Activated T-cell treated with anti-CD3 and anti-CD28 coated beads, Interleukin-2, amount 50 U/mL, for 1 hour (primary cell): ENCODE data around the gene CFAP54.
"Not testable (repeated sequence)": the region's sequence is repeated elsewhere in the genome, so short reads cannot be mapped to it uniquely, and the experiment has no call there.

Experiments used
- DNase-seq: peaks from one replicate; pipeline ENCODE4 v3.0.0-alpha.2; 2020

CFAP54 gene

DNA sequence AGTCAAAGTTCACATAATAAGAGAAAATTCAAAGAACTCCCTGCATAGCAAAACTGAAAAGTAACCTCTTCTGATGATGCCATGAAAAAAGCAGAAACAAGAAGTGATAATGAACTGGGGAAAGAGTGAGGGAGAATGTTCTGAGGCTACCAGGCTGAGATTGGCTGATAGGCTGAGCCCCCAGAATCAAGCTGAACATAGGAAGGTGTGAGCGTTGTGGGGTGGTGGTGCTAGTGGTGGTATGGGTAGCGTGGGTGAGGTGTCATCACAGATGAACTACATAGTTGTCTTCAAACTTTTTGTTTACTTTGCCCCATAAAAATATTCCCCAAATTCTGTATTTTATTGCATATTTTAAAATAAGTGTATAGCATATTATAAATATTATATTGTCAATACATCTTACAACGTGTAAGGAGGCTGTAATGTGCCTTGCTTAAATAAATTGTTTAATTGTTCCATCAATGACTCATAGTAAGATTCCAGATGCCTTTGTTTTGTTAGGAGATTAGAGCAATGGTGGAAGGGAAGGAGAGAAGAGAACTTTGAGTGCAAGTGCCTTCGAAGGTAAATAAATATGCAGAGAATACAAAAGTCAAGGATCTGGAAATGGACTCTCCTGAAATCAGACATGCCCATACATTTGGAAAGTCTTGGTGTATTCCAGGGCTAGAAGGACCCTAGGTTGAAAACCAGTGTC is 15.8 kb upstream of the CFAP54 start:
- DNase-seq, result no peak

DNA sequence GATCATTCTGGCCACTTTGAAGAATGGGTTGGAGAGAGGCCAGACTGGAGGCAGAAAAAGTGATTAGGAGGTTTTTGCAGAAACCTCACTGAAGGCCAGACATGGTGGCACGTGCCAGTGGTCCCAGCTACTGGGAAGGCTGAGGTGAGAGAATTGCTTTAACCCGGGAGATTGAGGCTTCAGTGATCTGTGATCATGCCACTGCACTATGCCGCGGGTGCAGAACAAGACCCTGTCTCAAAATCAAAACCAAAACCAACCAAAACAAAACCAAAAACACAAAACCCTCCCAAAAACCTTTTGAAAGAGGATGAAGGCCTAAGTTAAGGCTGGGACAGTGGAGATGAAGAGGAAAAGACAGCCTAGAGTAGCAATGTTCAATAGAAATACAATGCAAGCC is 15.2 kb upstream of the CFAP54 start:
- no peak for DNase-seq

DNA sequence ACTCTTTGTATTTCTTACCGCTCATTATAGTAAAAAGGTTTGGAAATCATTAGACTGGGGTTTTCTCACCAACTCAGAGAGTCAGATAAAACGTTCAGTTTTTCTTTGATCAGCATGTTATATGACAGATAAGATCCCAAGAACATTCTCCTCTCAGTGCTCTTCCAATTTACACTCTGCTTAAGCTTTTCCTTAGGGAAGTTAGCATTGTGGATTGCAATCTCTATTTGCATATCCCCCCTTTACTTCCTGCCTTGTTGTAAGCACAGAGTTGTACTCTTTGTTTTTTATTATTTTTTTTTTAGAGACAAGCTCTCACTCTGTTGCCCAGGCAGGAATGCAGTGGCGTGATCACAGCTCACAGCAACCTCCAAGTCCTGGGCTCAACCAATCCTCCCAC is 11.4 kb upstream of the CFAP54 start:
- no peak for DNase-seq

DNA sequence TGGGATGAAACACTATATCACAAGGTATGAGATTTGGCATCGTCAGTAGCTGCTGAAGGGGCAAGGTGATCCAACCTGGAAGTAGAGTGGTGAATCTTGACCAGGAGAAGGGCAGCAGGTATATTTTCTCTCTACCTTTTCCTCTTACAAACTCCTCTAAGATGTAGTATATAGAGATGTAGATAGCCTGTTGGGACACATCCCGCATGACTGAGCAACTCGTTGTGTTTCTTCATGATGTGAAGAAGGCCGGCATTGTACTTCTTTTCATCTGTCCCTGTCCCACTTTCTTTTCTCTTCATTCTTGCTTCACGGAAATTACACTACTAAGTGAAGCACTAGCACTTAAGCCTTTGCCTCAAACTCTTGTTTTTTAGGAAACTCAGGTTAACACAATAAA is 7.3 kb upstream of the CFAP54 start:
- DNase-seq, result no peak

DNA sequence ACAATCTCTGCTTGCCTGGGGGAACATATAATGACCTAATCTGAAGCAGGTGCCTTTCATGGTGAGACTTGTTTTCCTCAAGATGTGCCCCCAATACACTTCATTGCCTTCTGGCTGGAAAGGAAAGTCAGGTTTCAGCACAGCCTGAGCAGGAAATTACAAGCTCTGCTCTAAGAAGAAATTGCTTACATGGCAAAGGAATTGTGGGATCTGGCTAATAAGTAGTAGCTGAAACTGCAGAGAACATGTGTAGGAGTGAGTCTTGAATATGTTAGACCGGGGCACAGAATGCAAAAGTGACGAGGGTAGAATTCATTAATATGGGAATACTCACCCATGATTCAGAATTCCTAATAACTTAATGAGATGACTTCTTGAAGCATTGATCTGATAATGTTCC is 6.3 kb upstream of the CFAP54 start:
- no peak for DNase-seq

DNA sequence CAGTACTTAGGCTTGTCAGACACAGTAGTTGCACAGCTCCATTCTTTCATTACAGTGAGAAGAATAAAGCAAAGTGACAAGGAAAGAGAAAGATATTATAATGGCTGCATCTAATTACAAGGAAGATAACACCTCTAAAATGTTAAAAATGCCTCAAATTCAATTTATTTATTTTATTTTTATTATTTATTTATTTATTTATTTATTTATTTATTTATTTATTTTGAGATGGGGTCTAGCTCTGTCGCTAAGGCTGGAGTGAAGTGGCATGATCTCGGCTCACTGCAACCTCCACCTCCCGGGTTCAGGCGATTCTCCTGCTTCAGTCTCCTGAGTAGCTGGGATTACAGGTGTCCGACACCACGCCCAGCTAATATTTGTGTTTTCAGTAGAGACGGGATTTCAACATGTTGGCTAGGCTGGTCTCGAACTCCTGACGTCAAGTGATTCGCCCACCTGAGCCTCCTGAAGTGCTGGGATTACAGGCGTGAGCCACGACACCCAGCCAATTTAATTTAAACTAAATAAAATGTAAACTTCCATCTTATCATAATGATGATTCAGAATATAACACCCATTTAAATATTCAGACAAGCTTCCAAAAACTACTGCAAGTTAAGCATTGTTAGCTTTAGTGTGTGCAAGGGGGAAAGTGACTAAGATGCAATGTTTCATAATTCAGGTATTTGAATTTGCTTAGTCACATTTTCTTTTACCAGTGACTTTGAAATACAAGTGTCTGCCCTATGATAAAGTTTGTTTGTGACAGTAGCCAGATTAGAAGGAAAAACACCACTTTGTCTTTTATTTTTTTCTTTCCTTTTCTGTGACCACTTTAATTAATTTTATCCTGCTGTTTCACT is 2.4 kb upstream of the CFAP54 start:
- DNase-seq, result no peak

DNA sequence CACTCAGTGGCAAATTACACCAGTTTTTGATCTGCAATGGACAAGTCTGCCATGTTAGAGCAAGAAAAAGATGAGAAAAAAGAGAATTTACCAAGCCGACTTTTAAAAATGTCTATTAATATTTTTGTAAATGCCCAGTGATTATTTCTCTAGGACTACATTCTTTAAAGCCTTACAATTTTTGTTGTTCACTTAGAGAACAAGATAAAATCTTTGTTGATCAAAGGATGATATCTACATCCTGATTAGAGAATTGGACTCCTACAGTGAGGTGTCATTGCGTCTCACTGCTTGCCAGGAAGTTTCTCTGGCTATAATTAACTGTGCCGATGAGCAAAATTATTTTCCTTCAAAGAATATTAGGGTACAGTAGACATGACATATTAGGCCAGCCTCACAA is 1.7 kb upstream of the CFAP54 start:
- DNase-seq, result no peak

DNA sequence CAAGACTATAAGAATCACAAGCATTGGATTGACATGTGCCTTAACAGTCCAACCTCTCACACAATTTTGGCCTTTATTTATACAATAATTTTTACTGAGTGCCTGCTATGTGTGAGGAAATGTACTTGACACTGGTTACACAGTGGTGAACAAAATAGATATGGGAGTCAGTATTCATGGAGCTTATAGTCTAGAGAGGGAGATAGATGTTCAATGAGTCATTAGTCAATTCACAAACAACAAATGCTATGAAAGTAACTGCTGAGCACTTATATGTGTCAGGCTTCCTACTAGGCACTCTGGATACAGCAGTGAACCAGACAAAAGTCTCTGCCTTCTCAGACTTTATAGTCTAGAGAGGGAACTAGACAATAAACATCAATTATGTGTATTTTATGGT is 3.7 kb downstream of the CFAP54 start:
- DNase-seq, result no peak

DNA sequence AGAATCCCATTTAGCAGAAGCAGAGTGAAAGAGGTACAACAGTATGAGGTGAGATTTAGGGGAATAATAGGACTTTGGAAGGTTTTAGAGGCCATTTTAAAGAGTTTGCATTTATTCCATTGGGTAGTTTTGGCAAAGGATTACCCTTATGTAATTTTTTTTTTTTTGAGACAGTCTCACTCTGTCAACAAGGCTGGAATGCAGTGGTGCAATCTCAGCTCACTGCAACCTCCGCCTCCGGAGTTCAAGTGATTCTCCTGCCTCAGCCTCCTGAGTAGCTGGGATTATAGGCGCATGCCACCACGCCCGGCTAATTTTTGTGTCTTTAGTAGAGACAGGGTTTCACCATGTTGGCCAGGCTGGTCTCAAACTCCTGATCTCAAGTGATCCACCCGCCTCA is 4.8 kb downstream of the CFAP54 start:
- DNase-seq, result not testable (repeated sequence)

DNA sequence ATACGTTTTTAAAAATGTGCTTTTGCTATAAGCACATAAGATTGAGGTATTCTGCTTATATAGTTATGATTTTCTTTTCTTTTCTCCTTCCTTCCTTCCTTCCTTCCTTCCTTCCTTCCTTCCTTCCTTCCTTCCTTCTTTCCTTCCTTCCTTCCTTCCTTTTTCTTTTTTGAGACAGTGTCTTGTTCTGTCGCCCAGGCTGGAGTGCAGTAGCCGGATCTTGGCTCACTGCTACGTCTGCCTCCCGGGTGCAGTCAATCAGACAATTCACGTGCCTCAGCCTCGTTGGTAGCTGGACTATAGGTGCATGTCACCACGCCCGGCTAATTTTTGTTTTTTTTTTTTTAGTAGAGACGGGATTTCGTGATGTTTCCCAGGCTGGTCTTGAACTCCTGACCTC is 5.8 kb downstream of the CFAP54 start:
- no peak for DNase-seq

DNA sequence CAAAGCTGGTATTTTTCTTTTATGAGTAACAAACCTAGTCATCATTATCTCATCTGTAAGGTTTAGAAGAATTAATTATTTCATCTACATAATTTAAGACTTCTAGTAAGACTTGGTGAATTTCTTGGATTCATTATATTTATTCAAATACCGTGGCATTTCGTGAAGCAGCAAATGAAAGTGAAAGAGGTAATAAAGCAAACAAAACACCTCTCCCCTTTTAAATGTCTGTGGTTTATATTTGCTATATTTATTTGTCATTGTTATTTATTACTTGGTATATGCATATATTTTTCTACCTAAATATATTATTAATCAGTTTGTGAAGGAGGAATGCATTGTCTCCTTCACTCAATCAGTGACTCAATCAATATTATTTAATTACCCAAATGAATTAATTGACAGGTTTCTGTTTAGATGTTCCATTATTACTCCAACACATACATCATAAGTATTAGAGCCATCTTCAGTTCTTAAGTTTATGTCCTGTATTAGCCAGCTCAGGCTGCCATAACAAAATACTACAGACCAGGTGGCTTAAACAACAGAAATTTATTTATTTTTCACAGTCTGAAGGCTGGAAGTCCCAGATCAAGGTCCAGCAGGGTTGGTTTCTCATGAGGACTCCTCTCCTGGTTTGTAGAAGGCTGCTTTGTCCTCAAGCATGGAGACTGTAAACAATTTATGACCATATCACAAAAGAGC is 6.6 kb downstream of the CFAP54 start:
- no peak for DNase-seq

DNA sequence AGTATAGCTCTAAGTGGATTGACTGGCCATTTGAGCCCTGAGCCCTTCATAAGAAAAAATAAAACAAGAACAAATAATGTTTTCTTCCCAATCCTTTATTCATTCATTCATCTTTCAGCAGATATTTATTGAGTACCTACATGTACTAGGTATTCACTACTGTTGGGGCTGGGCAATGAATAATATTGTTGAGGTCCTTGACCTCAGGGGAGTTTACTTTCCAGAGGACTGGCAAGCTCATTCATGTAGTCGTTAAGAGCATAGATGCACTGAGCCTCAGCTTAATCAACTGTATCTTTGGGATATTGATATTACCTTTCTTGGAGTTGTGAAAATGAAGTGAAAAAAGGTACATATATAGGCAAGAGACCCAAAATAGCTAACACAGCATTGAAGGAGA is 7.6 kb downstream of the CFAP54 start:
- no peak for DNase-seq

DNA sequence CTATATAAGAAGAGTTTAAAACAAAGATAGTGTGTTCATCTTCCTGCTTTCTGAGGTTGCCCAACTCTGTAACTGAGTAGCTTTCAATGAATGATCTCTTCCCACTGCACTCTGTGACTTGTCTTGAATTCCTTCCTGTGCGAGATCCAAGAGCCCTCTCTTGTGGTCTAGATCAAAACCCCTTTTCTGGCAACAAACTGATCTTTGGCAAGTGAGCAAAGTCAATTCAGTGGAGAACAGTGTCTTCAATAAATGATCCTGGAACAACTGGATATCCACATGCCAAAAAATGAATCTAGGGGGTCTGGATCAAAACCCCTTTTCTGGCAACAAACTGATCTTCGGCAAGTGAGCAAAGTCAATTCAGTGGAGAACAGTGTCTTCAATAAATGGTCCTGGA is 8.5 kb downstream of the CFAP54 start:
- no peak for DNase-seq

DNA sequence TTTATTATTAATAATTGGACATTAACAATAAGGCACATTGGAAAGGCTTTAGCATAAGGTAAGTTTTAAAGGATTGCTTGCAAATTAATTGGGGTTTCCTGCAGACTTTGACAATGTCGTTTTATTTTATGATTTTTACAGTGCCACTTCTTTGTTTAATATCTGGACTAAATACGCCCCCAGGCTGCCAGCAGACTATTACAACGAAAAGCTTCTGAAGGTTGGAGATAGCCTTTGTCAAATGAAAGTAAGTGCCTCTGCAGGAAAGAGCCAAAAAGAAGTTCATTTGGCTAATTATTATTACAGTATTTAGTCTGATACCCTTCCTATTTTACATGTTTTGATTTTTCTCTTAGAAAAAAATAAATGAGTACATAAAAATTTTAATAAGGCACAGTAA is 11.3 kb downstream of the CFAP54 start:
- DNase-seq, result no peak

DNA sequence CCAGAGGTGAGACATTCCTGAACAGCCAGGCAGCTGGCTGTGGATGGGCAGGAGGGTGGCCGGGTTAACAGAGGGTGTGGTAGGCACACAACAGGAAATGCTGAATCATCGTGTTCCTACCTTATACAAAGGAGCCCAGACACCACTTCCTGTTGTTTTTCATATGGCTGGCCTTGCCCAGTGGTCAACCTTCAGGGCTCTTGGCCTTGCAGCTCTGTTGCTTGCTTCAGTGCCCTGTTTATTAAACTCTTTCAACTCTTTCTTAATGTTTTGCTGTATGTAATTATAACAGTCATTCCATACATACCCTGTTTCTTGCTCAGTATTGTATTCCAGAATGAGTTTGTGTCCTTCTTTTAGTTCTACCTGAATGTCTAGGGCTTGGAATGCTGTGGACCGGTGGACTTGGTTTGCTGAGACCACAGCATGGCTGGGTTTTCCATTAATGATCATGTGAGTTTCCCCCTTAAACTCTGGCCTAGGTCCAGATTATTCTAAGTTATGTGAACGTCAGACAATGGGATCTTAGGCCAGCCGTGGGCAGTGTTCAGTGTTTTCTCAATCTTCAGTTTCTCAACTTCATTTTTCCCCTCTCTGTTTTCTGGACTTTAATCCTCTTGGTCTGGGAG is 11.9 kb downstream of the CFAP54 start:
- peak; percentile 37 for DNase-seq

DNA sequence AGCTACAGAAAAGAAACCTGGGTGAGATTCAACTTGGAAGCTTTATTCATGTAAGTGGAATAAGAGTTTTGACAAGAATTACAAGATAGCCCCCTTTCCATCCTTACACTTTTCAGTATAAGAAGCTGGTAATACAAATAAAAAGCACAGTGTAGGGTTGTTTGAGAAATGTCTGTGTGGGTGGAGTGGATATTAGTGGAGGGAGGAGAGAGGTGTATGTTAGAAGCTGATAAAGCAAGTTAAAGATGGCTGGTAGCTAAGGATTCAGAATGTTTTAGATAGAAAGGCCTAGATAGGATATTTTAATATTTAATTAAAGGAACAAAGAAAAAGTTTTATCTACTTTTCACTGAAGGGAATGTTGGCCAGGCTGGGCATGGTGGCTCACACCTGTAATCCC is 12.5 kb downstream of the CFAP54 start:
- no peak for DNase-seq

DNA sequence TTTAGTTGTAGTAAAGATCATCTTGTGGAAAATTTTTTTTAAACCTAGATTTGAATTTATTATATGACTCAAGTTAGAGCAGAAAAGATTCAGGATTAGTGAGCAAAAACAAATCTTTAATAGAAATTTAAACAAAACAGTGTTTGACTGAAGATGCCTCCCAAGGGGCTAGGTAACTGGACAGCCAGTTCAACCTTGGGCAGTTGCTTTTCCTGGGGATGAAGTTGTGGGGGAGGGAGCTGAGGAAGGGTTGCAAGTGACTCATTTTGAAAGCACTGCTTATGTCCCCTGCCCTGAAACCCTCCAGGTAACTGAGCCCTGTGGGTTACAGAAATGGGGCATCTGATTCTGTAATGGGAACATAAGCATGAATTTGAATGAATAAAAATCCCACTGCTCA is 13.1 kb downstream of the CFAP54 start:
- DNase-seq, result no peak

DNA sequence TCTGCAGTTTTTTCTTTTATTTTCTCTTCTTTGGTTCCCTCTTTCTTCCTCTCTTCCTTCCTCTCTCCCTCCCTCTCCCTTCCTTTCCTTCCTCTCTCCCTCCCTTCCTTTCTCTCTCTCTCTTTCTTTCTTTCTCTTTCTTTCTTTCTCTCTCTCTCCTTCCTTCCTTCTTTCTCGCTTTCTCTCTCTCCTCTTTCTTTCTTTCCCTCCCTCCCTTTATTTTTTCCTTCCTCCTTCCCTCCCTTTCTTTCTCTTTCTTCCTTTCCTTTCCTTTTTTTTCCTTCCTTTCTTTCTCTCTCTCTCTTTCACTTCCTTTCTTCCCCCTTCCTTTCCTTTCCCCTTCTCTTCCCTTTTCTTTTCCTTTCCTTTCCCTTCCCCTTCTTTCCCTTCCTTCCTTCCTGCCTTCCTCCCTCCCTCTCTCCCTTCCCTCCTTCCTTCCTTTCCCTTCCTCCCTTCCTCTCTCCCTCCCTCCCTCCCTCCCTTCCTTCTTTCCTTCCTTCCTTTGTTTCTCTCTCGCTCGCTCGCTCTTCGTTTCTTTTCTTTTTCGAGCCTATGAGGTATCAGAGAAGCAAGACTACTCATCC is 13.7 kb downstream of the CFAP54 start:
- DNase-seq, result no peak

DNA sequence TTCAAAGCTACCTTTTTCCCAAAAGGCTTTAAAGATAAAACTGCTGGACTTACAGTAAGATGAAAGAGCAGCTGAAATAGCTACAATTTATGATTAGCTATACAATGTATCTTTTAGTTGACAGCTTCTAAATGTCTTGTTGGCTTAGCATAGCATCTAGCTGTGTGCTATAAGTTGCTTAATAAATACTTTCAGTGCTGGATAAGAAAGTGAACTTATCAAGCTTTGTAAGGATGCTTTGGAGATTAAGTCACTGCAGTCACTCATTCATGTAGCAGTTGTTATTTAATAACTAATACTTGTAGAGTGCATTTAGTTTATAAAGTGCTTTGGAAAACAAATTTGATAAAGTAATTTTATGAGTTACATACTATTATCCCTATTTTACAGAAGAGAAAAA is 14.6 kb downstream of the CFAP54 start:
- DNase-seq, result no peak

DNA sequence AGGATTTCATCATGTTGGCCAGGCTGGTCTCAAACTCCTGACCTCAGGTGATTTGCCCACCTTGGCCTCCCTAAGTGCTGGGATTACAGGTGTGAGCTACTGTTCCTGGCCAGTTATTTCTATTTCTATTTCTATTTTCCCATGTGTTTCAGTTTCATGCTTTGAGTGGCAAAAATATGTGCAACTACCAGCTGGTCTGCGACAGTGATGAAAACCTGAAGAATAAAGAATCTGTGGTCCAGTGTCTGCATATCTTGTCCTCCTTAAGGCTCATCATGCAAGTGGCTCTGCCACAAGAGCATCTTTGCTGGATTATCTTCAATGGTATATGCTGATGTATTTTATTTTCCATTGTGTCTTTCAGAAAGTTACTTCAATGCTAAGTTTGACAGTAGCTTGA is 17.4 kb downstream of the CFAP54 start:
- no peak for DNase-seq

DNA sequence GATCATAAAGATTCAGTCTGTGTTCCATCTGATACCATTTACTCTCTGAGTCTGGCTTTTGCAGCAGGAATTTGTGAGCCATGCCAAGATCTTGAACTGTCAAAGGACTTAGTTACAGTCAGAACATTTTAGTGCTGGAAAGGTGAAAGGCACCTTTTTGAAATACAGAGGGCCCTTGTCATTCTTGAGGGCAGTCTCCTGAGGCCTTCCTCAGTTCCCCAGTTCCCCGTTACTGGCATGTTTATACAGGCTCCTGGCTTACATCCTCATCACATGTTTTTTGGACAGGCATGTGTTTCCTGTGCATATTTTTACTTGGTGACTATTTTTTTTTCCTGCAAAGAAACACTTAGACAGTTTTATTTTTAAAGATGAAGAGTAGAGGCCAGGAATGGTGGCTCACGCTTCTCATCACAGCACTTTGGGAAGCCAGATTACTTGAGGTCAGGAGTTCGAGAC is 21.0 kb downstream of the CFAP54 start:
- no peak for DNase-seq

DNA sequence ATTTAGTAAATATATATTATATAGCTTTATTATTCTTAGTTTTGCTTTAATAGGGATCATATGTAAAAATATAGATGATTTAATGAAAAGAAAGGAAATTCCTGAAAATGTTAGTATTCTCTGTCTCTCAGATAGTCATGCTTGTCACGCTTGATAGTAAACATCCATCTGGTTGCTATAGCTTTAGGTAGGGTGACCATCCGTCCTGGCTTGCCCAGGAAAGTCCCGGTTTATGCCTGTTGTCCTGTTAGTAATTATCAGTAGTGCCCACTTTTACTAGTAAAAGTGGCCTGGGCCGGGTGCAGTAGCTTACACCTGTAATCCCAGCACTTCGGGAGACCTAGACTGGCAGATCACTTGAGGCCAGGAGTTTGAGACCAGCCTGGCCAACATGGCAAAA is 23.8 kb downstream of the CFAP54 start:
- no peak for DNase-seq

DNA sequence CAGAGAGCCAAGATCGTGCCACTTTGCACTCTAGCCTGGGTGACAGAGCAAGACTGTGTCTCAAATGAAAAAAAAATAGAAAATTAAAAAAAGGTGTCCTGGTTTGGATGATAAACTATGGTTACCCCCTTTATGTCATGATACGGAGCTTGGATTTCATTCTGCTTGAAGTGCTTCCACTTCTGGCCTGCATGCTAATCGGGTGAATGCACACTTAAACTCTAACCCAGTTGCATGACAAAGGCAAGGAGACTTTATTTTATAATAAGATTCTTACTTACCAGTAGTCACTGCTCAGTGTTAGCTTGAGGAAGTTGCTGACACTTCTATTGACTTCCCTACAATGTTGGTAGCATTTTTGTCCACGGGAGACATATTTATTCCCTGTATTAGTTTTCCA is 24.3 kb downstream of the CFAP54 start:
- DNase-seq, result no peak
